A673 (cell line): ENCODE results near the gene CLSTN1.

Source experiments
- EZH2 ChIP-seq: fragments of 200-600 bp; sonication (generic); IDR thresholded peaks from 2 replicates; pipeline ENCODE4 v1.6.1; 2017; ENCODE audit warnings: borderline replicate concordance, low read depth, mild to moderate bottlenecking, mixed read lengths, antibody characterized with exemption, low read length; ENCODE audit not compliant: poor library complexity, severe bottlenecking
- TF ChIP-seq, protein P1 (sequence below): fragments of 300-800, 200-600 bp; sonication (generic); conservative IDR thresholded peaks from 2 replicates; pipeline ENCODE4 v1.5.1; 2017; ENCODE audit warnings: low read depth, mild to moderate bottlenecking, antibody characterized with exemption, low read length, moderate library complexity, mixed read lengths

DNA sequence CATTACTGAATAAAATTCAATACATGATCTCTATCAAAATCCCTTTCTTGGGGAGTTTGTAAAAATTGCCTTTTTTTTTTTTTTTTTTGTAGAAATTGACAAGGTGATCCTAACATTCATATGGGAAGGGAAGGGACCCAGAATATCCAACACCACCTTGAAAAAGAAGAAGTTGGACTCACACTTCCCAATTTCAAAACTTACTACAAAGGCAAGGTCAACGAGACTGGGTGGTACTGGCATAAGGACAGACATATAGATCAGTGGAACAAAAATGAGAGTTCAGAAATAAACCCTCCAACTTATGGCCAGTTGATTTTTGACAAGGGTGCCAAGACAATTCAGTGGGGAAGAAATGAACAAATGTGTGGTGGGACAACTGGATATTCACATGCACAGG lies 31.4 kb upstream of the CLSTN1 start:
- TF ChIP-seq, protein P1, sequence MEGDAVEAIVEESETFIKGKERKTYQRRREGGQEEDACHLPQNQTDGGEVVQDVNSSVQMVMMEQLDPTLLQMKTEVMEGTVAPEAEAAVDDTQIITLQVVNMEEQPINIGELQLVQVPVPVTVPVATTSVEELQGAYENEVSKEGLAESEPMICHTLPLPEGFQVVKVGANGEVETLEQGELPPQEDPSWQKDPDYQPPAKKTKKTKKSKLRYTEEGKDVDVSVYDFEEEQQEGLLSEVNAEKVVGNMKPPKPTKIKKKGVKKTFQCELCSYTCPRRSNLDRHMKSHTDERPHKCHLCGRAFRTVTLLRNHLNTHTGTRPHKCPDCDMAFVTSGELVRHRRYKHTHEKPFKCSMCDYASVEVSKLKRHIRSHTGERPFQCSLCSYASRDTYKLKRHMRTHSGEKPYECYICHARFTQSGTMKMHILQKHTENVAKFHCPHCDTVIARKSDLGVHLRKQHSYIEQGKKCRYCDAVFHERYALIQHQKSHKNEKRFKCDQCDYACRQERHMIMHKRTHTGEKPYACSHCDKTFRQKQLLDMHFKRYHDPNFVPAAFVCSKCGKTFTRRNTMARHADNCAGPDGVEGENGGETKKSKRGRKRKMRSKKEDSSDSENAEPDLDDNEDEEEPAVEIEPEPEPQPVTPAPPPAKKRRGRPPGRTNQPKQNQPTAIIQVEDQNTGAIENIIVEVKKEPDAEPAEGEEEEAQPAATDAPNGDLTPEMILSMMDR, result no peak
- no peak for TF ChIP-seq EZH2
